OCI-LY7 (cell line): ENCODE data around the gene PPFIBP1.

ENCODE experiments used
- CTCF ChIP-seq: fragments of 200-600 bp; sonication (generic); conservative IDR thresholded peaks from 2 replicates; pipeline ENCODE4 v1.5.1; 2014; ENCODE audit warnings: mild to moderate bottlenecking, antibody characterized with exemption, low read length, moderate library complexity, mixed read lengths
- EZH2phosphoT487 ChIP-seq: fragments of 200-600 bp; sonication (generic); IDR thresholded peaks from 2 replicates; pipeline ENCODE4 v1.6.1; 2018; ENCODE audit warnings: low read depth, borderline replicate concordance, mild to moderate bottlenecking, mixed run types, antibody characterized with exemption, low read length, moderate library complexity, mixed read lengths

- TF ChIP-seq CTCF (no peak), EZH2phosphoT487 (no peak)
Measured at GRCh38 chr12:27604431-27604830, 80.4 kb downstream of the PPFIBP1 start.
